NCI-H146 treated with DMSO at 0.1 percent for 48 hours (cell line): ENCODE data around the gene MYBPH.

ENCODE experiments used
- DNase-seq: peaks from one replicate; lab custom pipeline; 2025; ENCODE audit not compliant: unreplicated experiment; lab: John Stamatoyannopoulos, UW

The MYBPH gene

GRCh38 chr1:203200916-203201315 lies 25.3 kb upstream of the MYBPH start:
- no peak for DNase-seq

GRCh38 chr1:203199816-203200571 lies 24.4 kb upstream of the MYBPH start:
- no peak for DNase-seq

- no peak for DNase-seq
Observed at GRCh38 chr1:203199481-203199815, 23.8 kb upstream of the MYBPH start.

- no peak for DNase-seq
Observed at GRCh38 chr1:203199002-203199401, 23.4 kb upstream of the MYBPH start.

GRCh38 chr1:203197625-203198024 lies 22.0 kb upstream of the MYBPH start:
- DNase-seq: no peak

DNA sequence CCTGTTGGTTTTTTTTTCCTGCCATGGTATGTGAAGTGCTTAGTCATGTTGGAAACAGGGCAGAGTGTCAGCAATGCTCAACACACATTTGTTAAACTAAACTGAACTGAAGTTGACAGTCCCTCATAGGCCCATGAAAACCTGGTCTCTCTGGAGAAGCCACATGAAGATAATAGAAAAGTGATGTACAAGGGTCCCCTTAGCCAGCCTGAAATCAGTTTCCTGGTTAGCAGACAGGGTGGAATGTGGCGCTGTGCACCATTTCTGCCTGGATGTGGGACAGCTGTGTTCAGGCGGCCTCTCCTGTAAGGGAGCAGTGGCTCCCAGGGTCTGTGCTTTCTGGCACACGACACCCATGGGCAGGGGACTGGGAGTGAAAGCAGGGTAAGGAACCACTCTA lies 20.7 kb upstream of the MYBPH start:
- DNase-seq: no peak

- DNase-seq: no peak
Observed at GRCh38 chr1:203190949-203191348, 15.3 kb upstream of the MYBPH start.

DNA sequence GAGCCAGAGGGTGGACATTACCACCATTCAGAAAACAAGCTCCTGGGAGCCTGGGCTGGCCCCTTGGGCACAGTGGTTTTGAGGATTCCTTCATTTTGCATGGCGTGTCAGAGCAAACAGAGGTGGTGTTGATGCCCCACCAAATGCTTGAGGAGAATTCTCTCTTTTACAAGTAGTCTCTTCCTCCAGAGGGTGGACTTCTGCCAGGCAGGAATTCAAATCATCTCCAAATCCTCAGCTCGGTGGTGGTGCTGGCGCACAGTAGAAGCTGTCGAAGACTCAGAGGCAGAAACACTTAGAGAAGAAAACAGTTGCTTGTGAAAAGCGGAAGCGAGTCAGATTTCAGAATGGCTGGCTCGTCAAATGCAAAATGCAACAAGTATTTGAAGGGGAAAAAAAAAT lies 14.3 kb upstream of the MYBPH start:
- no peak for DNase-seq

DNA sequence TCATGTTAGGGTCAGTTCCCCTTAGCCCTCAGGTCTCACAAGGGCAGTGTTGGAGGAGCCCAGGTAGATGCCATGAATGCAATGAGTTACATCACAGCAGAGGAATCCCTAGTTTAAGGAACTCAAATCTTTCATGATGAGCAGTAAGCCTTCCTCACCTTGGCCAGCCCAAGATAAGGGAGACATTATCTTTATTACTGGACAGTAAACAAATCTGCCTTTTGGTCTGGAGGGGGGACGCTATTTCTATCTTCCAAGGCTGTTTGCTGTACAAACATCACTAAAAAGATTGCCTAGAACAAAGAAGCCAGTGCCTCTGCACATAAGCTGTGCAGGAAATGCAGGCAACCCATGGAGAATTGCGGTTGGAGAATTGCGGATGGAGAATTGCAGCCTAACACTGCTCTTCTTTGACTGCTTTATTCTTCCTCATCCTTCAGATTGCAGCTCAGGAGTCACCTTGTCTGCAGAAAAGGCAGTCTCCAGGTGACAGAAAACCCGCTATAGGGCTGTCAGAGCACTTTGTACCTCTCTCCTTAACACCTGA lies 13.1 kb upstream of the MYBPH start:
- DNase-seq: peak; percentile 17

GRCh38 chr1:203187689-203188264 lies 12.2 kb upstream of the MYBPH start:
- DNase-seq: no peak

- no peak for DNase-seq
Observed at GRCh38 chr1:203187304-203187685, 11.7 kb upstream of the MYBPH start.

DNA sequence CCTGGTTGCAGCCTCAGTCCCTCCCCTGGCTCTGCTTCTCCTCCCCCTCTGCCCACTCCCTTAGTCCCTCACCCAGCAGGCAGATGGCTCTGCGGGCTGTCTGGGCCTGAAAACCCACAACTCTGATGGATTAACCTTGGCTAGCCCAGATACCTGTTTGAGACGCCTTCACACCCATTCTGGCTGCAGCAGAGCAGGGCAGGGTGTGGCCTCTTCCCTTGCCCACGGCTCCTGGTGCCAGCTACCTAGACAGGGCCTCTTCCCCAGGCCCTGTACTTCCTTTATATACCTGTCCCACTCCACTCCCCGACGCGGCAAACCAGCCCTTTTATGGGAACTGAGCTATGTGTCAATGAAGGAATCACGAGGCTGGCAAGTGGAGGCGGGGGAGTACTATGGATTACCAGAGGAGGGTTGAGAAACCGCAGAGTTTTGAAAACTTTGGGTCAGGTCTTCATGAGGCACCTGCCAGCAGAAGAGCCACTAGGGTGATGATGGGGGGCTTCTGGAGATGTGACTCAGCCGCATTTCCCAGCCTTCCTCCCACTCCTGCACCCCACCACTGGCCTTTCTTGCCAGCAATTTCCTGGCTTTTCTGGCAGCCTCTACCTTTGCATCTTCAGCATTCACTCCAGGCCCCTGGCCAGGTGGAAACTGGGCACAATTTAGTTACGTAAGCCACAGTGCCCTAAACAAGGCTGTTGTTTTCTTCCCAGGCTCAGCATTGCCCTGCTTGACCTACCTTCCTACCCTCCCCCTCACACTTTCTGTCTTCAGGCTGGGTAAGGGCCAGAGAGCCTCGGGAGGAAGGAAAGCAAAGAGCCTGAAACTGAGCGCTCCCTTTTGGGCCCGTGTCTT lies 11.0 kb upstream of the MYBPH start, which contains the start of gene CHI3L1:
Gene CHI3L1 (minus strand): TSS at position 259 of the 858 bp plus-strand sequence. CDS start 81 bp downstream, at position 178.
- DNase-seq: no peak

DNA sequence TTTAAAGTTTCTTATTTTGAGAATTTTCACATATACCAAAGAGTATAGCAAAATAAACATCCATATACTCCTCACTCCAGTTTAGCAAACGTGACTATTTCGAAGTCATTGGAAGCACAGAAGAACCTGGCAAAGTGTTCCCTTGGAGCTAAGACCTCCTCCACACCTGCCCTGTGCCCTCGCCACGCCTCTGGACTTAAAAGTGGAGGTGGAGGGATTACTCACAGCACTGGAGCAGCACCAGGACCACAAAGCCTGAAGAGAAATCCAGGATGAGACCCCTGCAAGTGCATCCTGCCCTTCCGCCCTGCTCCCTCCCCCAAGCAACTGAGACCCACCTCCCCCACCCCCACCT lies 10.4 kb upstream of the MYBPH start:
- DNase-seq: no peak

DNA sequence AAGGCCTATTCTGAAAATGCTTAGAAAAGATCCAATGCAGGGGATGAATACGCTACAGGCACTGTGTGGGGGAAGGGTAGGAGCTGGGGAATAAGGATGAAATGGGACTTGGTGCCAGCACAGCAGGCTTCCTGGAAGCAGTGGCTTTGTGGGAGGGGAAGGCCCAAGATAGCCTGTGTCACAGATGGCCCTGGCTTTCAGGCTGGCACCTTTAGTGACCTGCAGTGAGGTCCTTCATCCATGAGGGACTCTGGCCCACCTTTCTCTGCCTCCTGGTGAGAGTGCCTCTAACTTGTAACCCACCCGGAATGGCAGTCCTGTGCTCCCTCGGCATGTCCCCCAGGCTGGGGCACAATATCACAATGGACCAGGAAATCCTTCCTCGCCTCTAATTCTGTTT lies 10.0 kb upstream of the MYBPH start:
- no peak for DNase-seq

DNA sequence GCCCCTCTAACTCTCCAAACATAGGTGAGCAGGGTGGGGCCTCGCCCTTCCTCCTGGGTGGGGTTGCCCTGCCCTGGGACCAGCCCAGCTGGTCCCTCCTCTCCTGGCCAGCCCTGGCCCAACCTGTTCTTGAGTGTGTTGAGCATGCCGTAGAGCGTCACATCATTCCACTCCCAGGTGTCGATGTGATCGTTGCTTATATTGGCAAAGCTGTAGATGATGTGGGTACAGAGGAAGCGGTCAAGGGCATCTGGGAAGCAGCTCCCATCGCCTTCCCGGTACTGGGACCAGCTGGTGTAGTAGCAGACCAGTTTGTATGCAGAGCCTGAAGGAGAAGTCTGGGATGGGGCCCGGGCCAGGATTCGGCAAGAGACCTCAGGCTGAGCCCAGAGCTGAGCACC lies 9.4 kb upstream of the MYBPH start:
- DNase-seq: no peak

DNA sequence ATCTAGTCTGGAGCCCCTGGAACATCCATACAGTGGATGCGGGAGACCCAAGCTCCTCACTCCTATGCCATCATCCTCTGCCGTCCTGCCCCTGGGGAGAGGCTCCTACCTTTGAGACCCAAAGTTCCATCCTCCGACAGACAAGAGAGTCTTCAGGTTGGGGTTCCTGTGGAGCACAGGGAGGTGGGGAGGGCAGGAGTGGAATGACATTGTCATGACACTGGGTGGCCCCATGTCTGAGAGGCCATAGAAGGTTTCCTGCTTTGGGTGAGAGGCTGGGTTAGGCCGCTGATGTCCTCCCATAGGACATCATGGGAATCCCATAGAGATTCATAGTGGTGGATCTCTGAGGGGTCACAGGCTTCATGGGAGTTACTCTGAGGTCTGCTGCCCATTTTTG lies 8.8 kb upstream of the MYBPH start:
- no peak for DNase-seq

- DNase-seq: no peak
Observed at GRCh38 chr1:203183828-203184227, 8.2 kb upstream of the MYBPH start.

DNA sequence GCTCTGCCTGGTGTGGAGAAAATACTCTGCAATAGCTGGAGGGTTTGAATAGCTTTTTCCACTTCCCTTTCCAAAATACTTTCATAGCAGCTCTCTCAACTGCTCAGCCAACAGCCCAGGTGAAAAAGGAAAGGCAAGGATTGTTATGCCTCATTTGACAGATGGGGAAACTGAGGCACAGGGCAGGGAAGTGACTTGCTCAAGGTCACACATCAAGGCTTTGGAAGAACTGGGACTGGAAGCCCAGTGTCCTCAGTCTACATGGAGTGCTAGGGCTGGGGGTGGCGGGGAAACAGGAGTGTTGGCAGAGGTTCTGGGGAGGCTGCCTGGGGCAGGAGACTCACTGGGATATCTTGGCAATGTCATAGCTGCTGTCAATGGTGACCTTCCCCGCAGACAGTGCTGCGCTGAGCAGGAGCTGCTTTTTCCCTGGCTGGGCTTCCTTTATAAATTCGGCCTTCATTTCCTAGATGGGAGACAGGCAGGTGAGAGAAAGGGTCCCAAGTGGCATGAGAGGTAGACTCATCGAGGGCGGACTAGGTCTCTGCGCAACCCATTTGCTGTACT lies 6.8 kb upstream of the MYBPH start:
- DNase-seq: no peak

DNA sequence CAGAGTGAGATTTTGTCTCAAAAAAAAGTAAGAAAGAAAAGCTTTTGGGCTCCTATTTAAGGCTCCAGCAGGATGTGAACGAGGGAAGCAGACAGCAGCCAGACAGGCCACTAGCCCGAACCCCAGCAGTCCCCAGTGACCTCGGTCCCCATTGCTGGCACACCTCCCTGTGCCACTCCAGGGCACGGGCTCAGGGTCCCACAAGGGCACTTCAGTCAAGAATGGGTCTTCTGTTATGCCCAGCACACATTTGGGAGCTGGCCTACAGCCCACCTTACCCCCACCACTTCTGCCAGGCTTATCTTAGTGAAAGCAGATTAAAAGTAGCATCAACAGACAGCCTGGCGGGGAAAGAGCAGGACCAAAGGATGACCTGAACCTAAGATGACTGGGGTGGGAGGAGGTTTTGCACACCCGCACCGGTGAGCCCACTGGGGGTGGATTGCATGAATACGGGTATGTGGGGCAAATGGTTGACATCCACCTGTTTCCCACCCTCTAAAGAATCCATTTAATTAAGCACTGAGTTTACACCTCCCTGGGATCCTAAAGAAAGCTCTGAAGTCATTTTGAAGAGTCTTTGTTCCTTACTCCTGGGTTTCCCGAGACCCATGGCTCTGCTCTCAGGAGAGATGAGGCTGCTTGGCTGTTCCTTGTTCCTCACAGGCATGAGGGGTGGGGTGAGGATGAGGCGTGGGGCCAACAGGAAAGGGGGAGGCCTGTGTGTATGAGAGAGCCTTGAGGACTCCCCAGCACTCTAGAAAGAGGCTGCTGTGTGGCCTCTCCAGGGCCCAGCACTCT lies 6.2 kb upstream of the MYBPH start:
- DNase-seq: no peak

DNA sequence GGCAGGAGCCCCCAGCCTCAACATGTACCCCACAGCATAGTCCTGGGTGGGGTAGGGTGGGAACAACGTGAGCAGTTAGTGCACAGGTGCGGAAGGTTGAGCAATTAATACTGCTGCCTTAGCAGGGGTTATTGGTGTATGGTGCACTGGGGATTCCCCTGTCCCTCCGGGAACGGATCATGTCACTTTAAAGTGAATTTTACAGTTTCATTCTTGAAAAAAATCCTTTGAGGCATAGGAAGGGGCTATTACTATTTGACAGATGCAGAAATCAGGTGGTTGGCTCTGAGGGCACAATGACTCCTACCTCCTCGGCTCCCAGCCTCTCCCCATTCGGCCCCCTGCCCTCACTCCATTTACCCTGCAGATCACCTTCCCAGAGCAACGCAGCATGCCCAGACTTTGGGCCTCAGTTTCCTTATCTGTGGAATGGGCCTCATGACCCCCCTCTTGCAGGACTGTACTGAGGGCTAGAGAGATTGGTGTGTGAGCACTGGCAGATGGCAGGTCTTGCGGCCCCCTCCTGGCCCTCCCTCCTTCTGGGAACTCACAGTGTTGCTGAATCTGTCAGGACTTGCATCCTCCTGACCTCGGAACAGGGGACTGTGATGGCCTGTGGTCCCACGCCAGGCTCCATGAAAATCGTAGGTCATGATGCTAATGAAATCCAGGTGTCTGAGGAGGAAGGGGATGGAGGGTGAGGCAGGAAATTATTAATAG lies 5.1 kb upstream of the MYBPH start:
- no peak for DNase-seq
